GM12864 (cell line): ENCODE results near the gene TBPL2.
"Not testable (repeated sequence)": the region's sequence is repeated elsewhere in the genome, so short reads cannot be mapped to it uniquely, and the experiment has no call there.

Source experiments
- DNase-seq: peaks from one replicate; pipeline ENCODE4 v3.0.0-alpha.2; 2011; ENCODE audit warnings: low read depth
- H3K4me3 ChIP-seq: 2 replicates; pipeline ENCODE4 v1.5.1; 2011; ENCODE audit warnings: mild to moderate bottlenecking, low read depth, low read length, control low read depth
- CTCF ChIP-seq: IDR thresholded peaks from 2 replicates; pipeline ENCODE4 v1.5.1; 2011; ENCODE audit warnings: low read depth, mild to moderate bottlenecking, moderate library complexity, low read length, control low read depth, inconsistent platforms; ENCODE audit errors: missing control alignments

Gene TBPL2

GRCh38 chr14:55432628-55433027 is 7.8 kb downstream of the TBPL2 start:
- DNase-seq = no peak
- no peak for TF ChIP-seq CTCF
- H3K4me3 ChIP-seq = no peak overlapping the region

GRCh38 chr14:55430024-55430690 is 10.3 kb downstream of the TBPL2 start:
- TF ChIP-seq CTCF = peak; percentile 52
- peak; percentile 53 for DNase-seq
- no peak overlapping the region for H3K4me3 ChIP-seq

- DNase-seq = no peak
- no peak overlapping the region for H3K4me3 ChIP-seq
- no peak for TF ChIP-seq CTCF
Observed at GRCh38 chr14:55427439-55427838, 13.0 kb downstream of the TBPL2 start.

- no peak for TF ChIP-seq CTCF
- H3K4me3 ChIP-seq = no peak overlapping the region
- DNase-seq = no peak
Observed at GRCh38 chr14:55426891-55427290, 13.5 kb downstream of the TBPL2 start.

- H3K4me3 ChIP-seq = no peak overlapping the region
- no peak for TF ChIP-seq CTCF
- DNase-seq = no peak
Observed at GRCh38 chr14:55425091-55425490, 15.3 kb downstream of the TBPL2 start.

GRCh38 chr14:55423969-55424368 is 16.4 kb downstream of the TBPL2 start:
- H3K4me3 ChIP-seq = no peak overlapping the region
- TF ChIP-seq CTCF = no peak
- DNase-seq = no peak

- not testable (repeated sequence) for DNase-seq
Observed at GRCh38 chr14:55422338-55422737, 18.1 kb downstream of the TBPL2 start.

More at GRCh38 chr14:55422338-55422737, 18.1 kb downstream of the TBPL2 start:
- not testable (repeated sequence) for H3K4me3 ChIP-seq
